ENCODE data around the gene PDAP1. TPM values are rescaled to one million over a fixed set of nuclear protein-coding genes. Genes with fewer than 3 reads are reported as not detected.
A peak's percentile ranks its signal among the peaks of the same experiment; 100 is the strongest.

PDAP1 gene
- total RNA-seq, 1 donor from 2014 or later, result 105 TPM

DNA sequence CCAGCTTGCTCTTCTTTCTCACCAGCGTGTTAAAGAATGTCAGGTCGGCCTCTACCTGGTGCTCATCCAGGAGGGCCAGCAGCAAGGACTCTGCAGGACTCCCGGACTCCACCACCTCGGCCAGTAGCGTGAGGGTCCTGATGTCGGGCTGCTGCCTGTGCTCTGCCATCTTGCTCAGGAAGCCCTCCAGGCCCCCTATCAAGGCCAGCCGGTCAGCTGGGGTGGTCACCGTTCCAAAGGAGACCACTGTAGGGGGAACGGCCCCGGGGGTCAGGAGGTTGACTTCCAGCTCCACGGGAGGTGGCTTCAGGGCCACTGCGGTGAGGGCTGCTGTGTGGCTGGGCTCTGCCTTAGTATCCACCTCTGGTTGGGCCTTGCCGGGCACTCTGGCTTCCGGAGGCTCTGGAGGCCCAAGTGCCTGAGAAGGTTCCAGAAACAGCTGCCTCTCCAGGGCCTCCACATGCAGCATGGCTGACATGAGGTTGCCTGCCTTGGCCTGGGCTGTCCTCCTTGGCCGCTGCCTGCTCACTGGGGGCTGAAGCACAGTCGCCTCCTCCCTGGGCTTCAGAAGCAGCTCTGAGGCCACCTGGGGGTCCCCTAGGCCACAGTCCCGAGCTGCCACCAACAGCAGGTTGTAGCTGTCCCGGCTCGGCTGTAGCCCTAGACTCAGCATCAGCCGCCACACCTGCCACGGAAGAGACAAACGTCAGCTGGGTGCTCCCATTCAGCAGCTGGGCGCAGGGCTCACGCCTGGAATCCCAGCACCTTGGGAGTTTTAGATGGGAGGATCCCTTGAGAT is 16.7 kb upstream of the PDAP1 start:
- ChIA-PET CTCF (no interaction called here), POLR2A (interaction anchor here (0.6 kb wide), 1 partner anchor 9 kb away, joined by 7 read pairs; no protein-coding TSS in a partner anchor)
- no peaks in the 10 kb centered on the region for H3K9me3 Mint-ChIP-seq
- no peaks in the 10 kb centered on the region for H3K4me1 Mint-ChIP-seq
- peaks cover 64% of the 10 kb centered on the region for H3K36me3 Mint-ChIP-seq (ENCODE audit: low read depth)
- TF ChIP-seq, protein P1, sequence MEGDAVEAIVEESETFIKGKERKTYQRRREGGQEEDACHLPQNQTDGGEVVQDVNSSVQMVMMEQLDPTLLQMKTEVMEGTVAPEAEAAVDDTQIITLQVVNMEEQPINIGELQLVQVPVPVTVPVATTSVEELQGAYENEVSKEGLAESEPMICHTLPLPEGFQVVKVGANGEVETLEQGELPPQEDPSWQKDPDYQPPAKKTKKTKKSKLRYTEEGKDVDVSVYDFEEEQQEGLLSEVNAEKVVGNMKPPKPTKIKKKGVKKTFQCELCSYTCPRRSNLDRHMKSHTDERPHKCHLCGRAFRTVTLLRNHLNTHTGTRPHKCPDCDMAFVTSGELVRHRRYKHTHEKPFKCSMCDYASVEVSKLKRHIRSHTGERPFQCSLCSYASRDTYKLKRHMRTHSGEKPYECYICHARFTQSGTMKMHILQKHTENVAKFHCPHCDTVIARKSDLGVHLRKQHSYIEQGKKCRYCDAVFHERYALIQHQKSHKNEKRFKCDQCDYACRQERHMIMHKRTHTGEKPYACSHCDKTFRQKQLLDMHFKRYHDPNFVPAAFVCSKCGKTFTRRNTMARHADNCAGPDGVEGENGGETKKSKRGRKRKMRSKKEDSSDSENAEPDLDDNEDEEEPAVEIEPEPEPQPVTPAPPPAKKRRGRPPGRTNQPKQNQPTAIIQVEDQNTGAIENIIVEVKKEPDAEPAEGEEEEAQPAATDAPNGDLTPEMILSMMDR (IDR thresholded peaks at IDR 0.05), result no peak
- no peak for ATAC-seq (ENCODE audit: low read depth)
- H3K27ac Mint-ChIP-seq, result peak overlapping the region; percentile 53
- no peak for DNase-seq
- H3K4me3 Mint-ChIP-seq, result no peak overlapping the region
- intact Hi-C loops (cut with micrococcal nuclease), result no loop called here
- no peaks in the 10 kb centered on the region for H3K27me3 Mint-ChIP-seq

DNA sequence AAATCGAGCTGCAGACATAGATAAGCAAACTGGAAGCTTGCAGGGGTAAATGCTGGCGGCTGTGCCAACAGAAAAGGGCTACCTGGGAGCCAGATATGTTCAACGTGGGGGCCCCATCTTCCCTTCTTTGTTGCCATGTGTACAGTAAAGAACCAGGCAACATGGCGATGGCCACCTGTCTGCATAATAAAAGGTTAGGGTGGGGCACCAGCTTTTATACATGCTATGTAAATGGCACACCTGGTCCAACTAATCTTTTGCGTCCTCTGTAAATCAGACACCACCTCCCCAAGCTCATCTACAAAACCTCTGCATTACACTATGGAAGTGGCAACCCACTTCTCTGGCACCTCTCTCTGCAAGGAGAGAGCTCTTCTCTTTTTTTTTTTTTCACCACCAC is 14.2 kb upstream of the PDAP1 start:
- POLR2A ChIA-PET, result interaction anchor here (0.7 to 1.3 kb wide), 2 partner anchors 14 to 16 kb away, joined by 3 read pairs; partner anchors contain the start of genes BUD31 and PTCD1

DNA sequence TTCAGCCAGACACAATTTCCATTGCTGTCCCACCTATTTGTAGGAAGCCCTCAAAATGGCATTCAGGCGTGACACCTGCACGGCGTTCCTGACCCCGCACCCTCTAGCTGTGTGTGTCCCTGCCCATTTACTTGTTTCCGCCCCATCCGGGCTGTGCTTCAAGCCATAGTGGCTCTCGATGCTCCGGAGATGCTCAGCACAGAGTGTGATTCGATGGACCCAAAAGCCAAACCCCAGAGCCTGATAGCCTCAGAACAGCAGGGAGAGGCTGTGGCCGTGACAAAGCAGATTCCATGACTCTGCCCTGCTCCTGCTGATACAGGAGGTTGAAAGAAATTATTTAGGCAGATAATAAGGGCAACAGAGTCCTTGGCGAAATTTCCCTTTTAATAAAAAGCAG is 13.8 kb upstream of the PDAP1 start:
- ChIA-PET CTCF (no interaction called here), POLR2A (interaction anchor here (0.7 to 1.3 kb wide), 2 partner anchors 13 to 16 kb away, joined by 3 read pairs; partner anchors contain the start of genes BUD31 and PTCD1)
- Mint-ChIP-seq H3K4me1 (no peaks in the 10 kb centered on the region), H3K4me3 (no peak overlapping the region), H3K27ac (no peak overlapping the region), H3K9me3 (no peaks in the 10 kb centered on the region), H3K27me3 (no peaks in the 10 kb centered on the region), H3K36me3 (ENCODE audit: low read depth) (peaks cover 75% of the 10 kb centered on the region)
- no peak for ATAC-seq (ENCODE audit: low read depth)
- intact Hi-C loops (cut with micrococcal nuclease), result no loop called here
- TF ChIP-seq, protein P1 (IDR thresholded peaks at IDR 0.05), result no peak
- no peak for DNase-seq

More for the DNA sequence above, 14.2 kb upstream of the PDAP1 start:
- intact Hi-C loops (cut with micrococcal nuclease), result no loop called here
- Mint-ChIP-seq H3K27ac (no peak overlapping the region), H3K36me3 (ENCODE audit: low read depth) (peaks cover 71% of the 10 kb centered on the region), H3K27me3 (no peaks in the 10 kb centered on the region), H3K4me1 (no peaks in the 10 kb centered on the region), H3K9me3 (no peaks in the 10 kb centered on the region), H3K4me3 (no peak overlapping the region)
- CTCF ChIA-PET, result no interaction called here
- TF ChIP-seq, protein P1 (IDR thresholded peaks at IDR 0.05), result no peak
- no peak for ATAC-seq (ENCODE audit: low read depth)
- DNase-seq, result no peak

DNA sequence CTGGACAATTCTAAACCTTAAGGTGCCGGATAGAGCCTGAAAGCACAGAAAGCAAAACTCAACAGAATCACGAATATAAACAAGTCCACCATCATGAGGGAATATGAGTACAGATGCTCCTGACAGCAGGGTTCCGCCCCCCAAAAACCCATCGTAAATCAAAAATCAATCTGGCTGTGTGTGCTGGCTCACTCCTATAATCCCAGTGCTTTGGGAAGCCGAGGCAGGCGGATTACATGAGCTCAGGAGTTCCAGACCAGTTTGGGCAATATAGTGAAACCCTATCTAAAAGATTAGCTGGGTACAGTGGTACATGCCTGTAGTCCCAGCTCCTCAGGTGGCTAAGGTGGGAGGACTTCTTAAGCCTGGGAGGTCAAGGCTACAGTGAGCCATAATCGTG is 12.6 kb upstream of the PDAP1 start:
- Mint-ChIP-seq H3K4me3 (no peak overlapping the region), H3K36me3 (ENCODE audit: low read depth) (peaks cover 84% of the 10 kb centered on the region), H3K27me3 (no peaks in the 10 kb centered on the region), H3K27ac (no peak overlapping the region), H3K9me3 (no peaks in the 10 kb centered on the region), H3K4me1 (no peaks in the 10 kb centered on the region)
- ATAC-seq (ENCODE audit: low read depth) (no peak), DNase-seq (no peak)
- intact Hi-C loops (cut with micrococcal nuclease), result no loop called here
- POLR2A ChIA-PET, result interaction anchor here (3.9 kb wide), 1 partner anchor 12 kb away, joined by 17 read pairs; the partner anchor contains the start of genes BUD31 and PDAP1
- CTCF ChIA-PET, result no interaction called here
- TF ChIP-seq, protein P1 (IDR thresholded peaks at IDR 0.05), result no peak

DNA sequence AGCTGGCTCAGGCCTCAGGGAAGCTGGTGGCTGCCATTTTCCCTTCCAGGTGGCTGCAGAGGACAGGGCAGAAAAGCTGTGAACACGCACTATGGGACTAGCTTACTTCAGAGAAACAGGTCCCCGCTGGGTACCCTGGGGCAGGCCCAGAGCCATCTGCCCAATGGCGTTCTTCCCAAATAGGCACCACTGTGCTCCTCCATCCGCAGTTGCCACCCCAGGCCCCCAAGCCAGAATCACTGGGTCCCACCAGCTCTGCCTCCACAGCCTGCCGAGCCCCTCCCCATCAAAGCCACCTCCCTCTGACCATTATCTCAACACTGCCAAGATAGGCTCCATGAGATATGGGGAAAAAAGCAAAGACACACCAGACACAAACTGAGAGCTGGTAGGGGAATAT is 11.8 kb upstream of the PDAP1 start:
- H3K4me1 Mint-ChIP-seq, result no peaks in the 10 kb centered on the region
- ATAC-seq (ENCODE audit: low read depth), result no peak
- DNase-seq, result no peak
- TF ChIP-seq, protein P1 (IDR thresholded peaks at IDR 0.05), result no peak
- no peaks in the 10 kb centered on the region for H3K27me3 Mint-ChIP-seq
- H3K36me3 Mint-ChIP-seq (ENCODE audit: low read depth), result peaks cover 88% of the 10 kb centered on the region
- no peak overlapping the region for H3K4me3 Mint-ChIP-seq
- intact Hi-C loops (cut with micrococcal nuclease), result no loop called here
- H3K27ac Mint-ChIP-seq, result no peak overlapping the region
- CTCF ChIA-PET, result no interaction called here
- no peaks in the 10 kb centered on the region for H3K9me3 Mint-ChIP-seq
- POLR2A ChIA-PET, result interaction anchor here (0.5 to 3.9 kb wide), 2 partner anchors 11 to 423 kb away, joined by 6 to 17 read pairs; partner anchors contain the start of genes BUD31 and PDAP1
